Retinal pigment epithelial cell (primary cell): ENCODE measurements around the gene NF2.
A peak's percentile ranks its signal among the peaks of the same experiment; 100 is the strongest.

Source experiments
- DNase-seq: peaks from one replicate; pipeline ENCODE4 v3.0.0-alpha.2; 2010; ENCODE audit warnings: low read depth
- H3K4me3 ChIP-seq: 2 replicates; pipeline ENCODE4 v1.5.1; 2011; ENCODE audit warnings: mild to moderate bottlenecking, low read length, control low read depth, moderate library complexity
- CTCF ChIP-seq: conservative IDR thresholded peaks from 2 replicates; pipeline ENCODE4 v1.5.1; 2011; ENCODE audit warnings: low read depth, low read length, control low read depth, inconsistent platforms

The NF2 gene

GRCh38 chr22:29684244-29684643 is 80.8 kb downstream of the NF2 start:
- H3K4me3 ChIP-seq, result no peak overlapping the region
- DNase-seq, result no peak
- no peak for TF ChIP-seq CTCF

GRCh38 chr22:29689206-29689879 is 85.9 kb downstream of the NF2 start:
- DNase-seq, result no peak
- no peak overlapping the region for H3K4me3 ChIP-seq
- TF ChIP-seq CTCF, result no peak

GRCh38 chr22:29689880-29690213 is 86.4 kb downstream of the NF2 start:
- H3K4me3 ChIP-seq, result no peak overlapping the region
- DNase-seq, result no peak
- peak; percentile 91 for TF ChIP-seq CTCF

- DNase-seq, result no peak
- TF ChIP-seq CTCF, result no peak
- H3K4me3 ChIP-seq, result no peak overlapping the region
These were observed 87.0 kb downstream of the NF2 start for GRCh38 chr22:29690476-29690875.

- no peak for DNase-seq
- TF ChIP-seq CTCF, result no peak
- H3K4me3 ChIP-seq, result no peak overlapping the region
These were observed 88.3 kb downstream of the NF2 start for GRCh38 chr22:29691636-29692326.

- TF ChIP-seq CTCF, result no peak
- no peak for DNase-seq
- no peak overlapping the region for H3K4me3 ChIP-seq
These were observed 88.9 kb downstream of the NF2 start for GRCh38 chr22:29692327-29692640.

GRCh38 chr22:29693161-29693560 is 89.7 kb downstream of the NF2 start:
- H3K4me3 ChIP-seq, result no peak overlapping the region
- DNase-seq, result no peak
- TF ChIP-seq CTCF, result no peak
